ENCODE results near the gene SLC6A11.

DNA sequence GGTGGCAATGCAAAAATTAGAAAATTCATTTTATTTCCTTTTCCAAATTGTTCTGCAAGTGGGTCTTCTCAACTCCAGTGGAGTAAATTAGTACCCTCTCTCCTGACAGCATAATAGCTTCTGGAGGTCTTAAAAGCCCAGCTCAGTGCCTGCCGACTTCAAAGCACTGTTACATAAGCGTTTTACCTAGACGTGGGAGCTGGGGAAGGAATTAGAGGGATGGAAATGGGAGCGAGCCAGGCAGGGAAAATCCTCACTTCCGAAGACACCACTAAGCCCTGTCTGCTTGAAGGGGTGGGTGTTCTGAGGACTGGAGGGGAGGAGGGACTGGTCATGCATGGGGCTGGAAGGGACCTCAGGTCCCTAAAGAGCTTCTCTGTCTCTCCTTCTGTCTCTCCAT, 99.3 kb downstream of the SLC6A11 start:
- TF ChIP-seq, protein P1, sequence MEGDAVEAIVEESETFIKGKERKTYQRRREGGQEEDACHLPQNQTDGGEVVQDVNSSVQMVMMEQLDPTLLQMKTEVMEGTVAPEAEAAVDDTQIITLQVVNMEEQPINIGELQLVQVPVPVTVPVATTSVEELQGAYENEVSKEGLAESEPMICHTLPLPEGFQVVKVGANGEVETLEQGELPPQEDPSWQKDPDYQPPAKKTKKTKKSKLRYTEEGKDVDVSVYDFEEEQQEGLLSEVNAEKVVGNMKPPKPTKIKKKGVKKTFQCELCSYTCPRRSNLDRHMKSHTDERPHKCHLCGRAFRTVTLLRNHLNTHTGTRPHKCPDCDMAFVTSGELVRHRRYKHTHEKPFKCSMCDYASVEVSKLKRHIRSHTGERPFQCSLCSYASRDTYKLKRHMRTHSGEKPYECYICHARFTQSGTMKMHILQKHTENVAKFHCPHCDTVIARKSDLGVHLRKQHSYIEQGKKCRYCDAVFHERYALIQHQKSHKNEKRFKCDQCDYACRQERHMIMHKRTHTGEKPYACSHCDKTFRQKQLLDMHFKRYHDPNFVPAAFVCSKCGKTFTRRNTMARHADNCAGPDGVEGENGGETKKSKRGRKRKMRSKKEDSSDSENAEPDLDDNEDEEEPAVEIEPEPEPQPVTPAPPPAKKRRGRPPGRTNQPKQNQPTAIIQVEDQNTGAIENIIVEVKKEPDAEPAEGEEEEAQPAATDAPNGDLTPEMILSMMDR (IDR thresholded peaks at IDR 0.05) = no peak
- no peak for TF ChIP-seq POLR2A (IDR thresholded peaks at IDR 0.05)
